Liver (tissue), 3 donors: ENCODE results near the gene PAPPA2.

Experiments
- CTCF ChIP-seq: fragments of 150-350 bp; IDR thresholded peaks from 2 replicates; pipeline ENCODE4 v1.5.1; 2017; ENCODE audit warnings: improper control_type of control experiment, low read depth, low read length; ENCODE audit not compliant: missing input control
- GABPA ChIP-seq, 2 donors: IDR thresholded peaks in 1 of 2; conservative IDR thresholded peaks in 1 of 2; 2 replicates each; pipeline ENCODE4 v1.6.1; 2016; ENCODE audit warnings: antibody characterized with exemption in 2 of 2, mild to moderate bottlenecking in 1 of 2, moderate library complexity in 1 of 2
- MAX ChIP-seq: IDR thresholded peaks from 2 replicates; pipeline ENCODE4 v1.6.1; 2016; ENCODE audit warnings: antibody characterized with exemption
- NR2F2 ChIP-seq: IDR thresholded peaks from 2 replicates; pipeline ENCODE4 v1.6.1; 2016; ENCODE audit warnings: antibody characterized with exemption
- REST ChIP-seq: IDR thresholded peaks from 2 replicates; pipeline ENCODE4 v1.6.1; 2016; ENCODE audit warnings: antibody characterized with exemption, mild to moderate bottlenecking
- RXRA ChIP-seq, 2 donors: IDR thresholded peaks; 2 replicates each; pipeline ENCODE4 v1.6.1; 2017 to 2018; ENCODE audit warnings: antibody characterized with exemption in 2 of 2, mild to moderate bottlenecking in 1 of 2
- TAF1 ChIP-seq: conservative IDR thresholded peaks from 2 replicates; pipeline ENCODE4 v1.6.1; 2016; ENCODE audit warnings: antibody characterized with exemption, mild to moderate bottlenecking
- YY1 ChIP-seq: IDR thresholded peaks from 2 replicates; pipeline ENCODE4 v1.6.1; 2016; ENCODE audit warnings: antibody characterized with exemption, mild to moderate bottlenecking
- ZBTB33 ChIP-seq: IDR thresholded peaks from 2 replicates; pipeline ENCODE4 v1.6.1; 2016; ENCODE audit warnings: antibody characterized with exemption
- donor health status: healthy.
- donor health status: healthy.

DNA sequence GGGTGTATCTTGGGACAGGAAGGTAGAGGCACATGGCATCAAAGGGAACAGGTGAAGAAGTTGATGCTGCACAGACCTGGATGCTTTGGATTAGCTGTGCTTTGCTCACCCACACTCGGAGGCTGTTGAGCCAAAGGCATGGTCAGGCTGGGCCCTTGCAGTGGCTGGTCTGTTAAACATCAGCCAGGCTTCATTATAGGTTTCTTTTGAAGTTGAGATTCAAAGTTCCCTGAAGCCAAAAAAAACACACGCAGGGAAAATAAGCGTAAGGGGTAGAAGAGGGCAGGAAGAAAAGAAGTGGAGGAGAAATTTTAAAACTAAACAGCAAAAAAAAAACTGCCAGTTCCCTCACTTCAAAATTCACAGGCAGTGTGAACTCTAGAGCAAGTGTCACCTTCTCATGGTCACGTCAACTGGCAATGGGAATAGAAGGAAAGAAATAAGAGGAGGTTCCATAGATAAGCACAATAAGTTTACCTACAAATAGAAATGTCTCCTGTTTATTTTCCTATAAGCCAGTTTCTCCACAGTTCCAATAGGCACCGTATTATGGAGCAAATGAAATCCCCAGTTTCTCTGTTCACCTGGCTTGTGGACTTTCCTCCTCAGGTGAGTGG, 139.5 kb downstream of the PAPPA2 start:
- TF ChIP-seq MAX (no peak), RXRA (IDR thresholded peaks at IDR 0.05) (no peak), YY1 (no peak), REST (no peak), GABPA (IDR thresholded peaks at IDR 0.05 in 1 of 2, conservative IDR thresholded peaks at IDR 0.05 in 1 of 2) (no peak), CTCF (no peak), TAF1 (no peak), ZBTB33 (no peak), NR2F2 (no peak)
